ENCODE measurements around the gene PMM2. TPM values are rescaled to one million over a fixed set of nuclear protein-coding genes. Genes with fewer than 3 reads are reported as not detected.

The PMM2 gene
- total RNA-seq, 1 experiment from 2014 or later = 53.3 TPM

DNA sequence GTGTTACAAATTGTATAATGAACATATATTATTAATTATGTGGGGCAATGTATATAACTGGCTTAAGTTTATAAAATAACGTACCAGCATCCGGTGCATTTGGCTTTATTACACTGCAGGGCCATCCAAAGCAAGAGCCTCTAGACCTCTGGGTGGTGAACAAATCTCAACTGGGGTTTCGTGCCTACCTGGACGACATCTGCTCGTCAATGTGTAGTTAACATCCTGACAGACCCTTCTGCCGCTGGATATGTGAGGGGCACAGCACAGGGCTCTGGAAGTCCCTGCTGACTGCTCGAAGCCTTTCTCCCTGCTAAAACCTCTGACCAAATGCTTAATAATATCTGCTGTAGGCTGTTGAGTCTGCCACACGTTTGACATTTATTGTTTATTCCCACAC, 2.5 kb upstream of the PMM2 start (continued):
- TF ChIP-seq CTCF (IDR thresholded peaks at IDR 0.05 in 2 of 3, conservative IDR thresholded peaks at IDR 0.05 in 1 of 3; ENCODE audit: borderline replicate concordance in 1 of 3, insufficient read depth in 1 of 3, low read depth in 2 of 3, low read length in 2 of 3) = no peak
- no peak for TF ChIP-seq REST (IDR thresholded peaks at IDR 0.05; ENCODE audit: low read depth)
- TF ChIP-seq CEBPB (IDR thresholded peaks at IDR 0.05; ENCODE audit: low read depth) = no peak

DNA sequence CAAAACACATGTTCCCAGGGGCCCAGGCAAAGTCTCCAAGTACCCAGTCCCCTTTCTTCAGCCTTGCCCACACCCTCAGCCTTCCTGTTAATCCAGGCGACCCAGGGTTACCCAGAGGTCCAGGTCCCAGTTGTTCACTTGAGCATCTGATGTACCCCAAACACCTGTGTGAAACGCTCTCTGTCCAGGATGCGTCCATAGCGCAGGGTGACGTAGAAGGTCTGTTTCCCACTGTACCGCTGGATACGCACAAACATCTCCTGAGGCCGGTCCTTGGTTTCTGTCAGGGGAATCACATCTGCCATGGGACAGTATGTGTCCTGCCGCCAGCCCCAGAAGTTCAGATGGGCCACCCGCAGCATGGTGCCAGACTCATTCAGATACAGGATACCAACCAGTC, 1.8 kb upstream of the PMM2 start:
- POLR2A ChIA-PET = no interaction called here
- Histone ChIP-seq H2AFZ (ENCODE audit: low read depth, low read length, poor library complexity, severe bottlenecking) (no peak overlapping the region), H3K4me3 (replicated peaks in 1 of 2; ENCODE audit: low read depth in 1 of 2, low read length in 2 of 2) (no peak overlapping the region), H3K4me2 (ENCODE audit: low read length) (peak overlapping the region; percentile 80), H3K9me3 (ENCODE audit: control insufficient read depth in 1 of 2, insufficient read depth in 1 of 2, low read depth in 1 of 2, low read length in 2 of 2) (no peaks in the 10 kb centered on the region), H3K9me2 (ENCODE audit: insufficient read depth) (no peaks in the 10 kb centered on the region), H3K9ac (ENCODE audit: low read length) (no peak overlapping the region), H3K36me3 (ENCODE audit: control insufficient read depth in 1 of 2, insufficient read depth in 2 of 2, low read length in 2 of 2) (peaks cover under 1 to 8% of the 10 kb centered on the region in 2 experiments; a peak in 2 of 4 replicates), H3K79me2 (ENCODE audit: insufficient read depth, low read length) (peaks cover 58% of the 10 kb centered on the region), H4K20me1 (ENCODE audit: insufficient read depth) (peaks cover under 1% of the 10 kb centered on the region; the same call in 1 of the 2 replicates), H3K4me1 (ENCODE audit: control insufficient read depth in 1 of 2, insufficient read depth in 2 of 2, low read length in 2 of 2) (peaks cover 12 to 24% of the 10 kb centered on the region in 2 experiments), H3K27ac (ENCODE audit: low read depth, low read length) (no peak overlapping the region), H3K27me3 (ENCODE audit: insufficient read depth, low read length) (no peaks in the 10 kb centered on the region)
- CTCF ChIA-PET = no interaction called here
- RAD21 ChIA-PET (ENCODE audit: low non-redundant PET in 1 of 2, low total read pairs in 2 of 2, uncharacterized antibody in 2 of 2, unreplicated experiment in 2 of 2) = no interaction called here
- no TSS peak for BruUV-seq (replicated peaks)
- ATAC-seq = no peak
- intact Hi-C loops (cut with micrococcal nuclease) = no loop called here
- no peak for DNase-seq (ENCODE audit: low read depth, low spot score)
- TF ChIP-seq YY1 (IDR thresholded peaks at IDR 0.05; ENCODE audit: extremely low read depth, insufficient replicate concordance, low read depth, low read length) (no peak), POLR2AphosphoS5 (IDR thresholded peaks at IDR 0.05; ENCODE audit: low read depth, low read length) (no peak), RAD21 (IDR thresholded peaks at IDR 0.05; ENCODE audit: low read depth) (no peak), EGR1 (IDR thresholded peaks at IDR 0.05; ENCODE audit: low read depth) (no peak), JUND (IDR thresholded peaks at IDR 0.05) (no peak), TCF7L2 (IDR thresholded peaks at IDR 0.05; ENCODE audit: borderline replicate concordance, extremely low read depth, insufficient read depth, insufficient read length) (no peak), EZH2phosphoT487 (IDR thresholded peaks at IDR 0.05; ENCODE audit: borderline replicate concordance) (no peak), EZH2 (IDR thresholded peaks at IDR 0.05) (no peak), CBX3 (IDR thresholded peaks at IDR 0.05; ENCODE audit: low read depth) (no peak), SRF (IDR thresholded peaks at IDR 0.05; ENCODE audit: low read depth) (no peak), POLR2A (IDR thresholded peaks at IDR 0.05; ENCODE audit: borderline replicate concordance, extremely low read depth, insufficient read depth, insufficient read length) (no peak), CTCF (IDR thresholded peaks at IDR 0.05 in 2 of 3, conservative IDR thresholded peaks at IDR 0.05 in 1 of 3; ENCODE audit: borderline replicate concordance in 1 of 3, insufficient read depth in 1 of 3, low read depth in 2 of 3, low read length in 2 of 3) (no peak)
- TF ChIP-seq, protein P1, sequence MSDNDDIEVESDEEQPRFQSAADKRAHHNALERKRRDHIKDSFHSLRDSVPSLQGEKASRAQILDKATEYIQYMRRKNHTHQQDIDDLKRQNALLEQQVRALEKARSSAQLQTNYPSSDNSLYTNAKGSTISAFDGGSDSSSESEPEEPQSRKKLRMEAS (IDR thresholded peaks at IDR 0.05) = no peak

Data from HCT116 (cell line).